Neural progenitor cell (in vitro differentiated cells): ENCODE data around the gene ZBTB25. TPM values are rescaled to one million over a fixed set of nuclear protein-coding genes. Genes with fewer than 3 reads are reported as not detected.

ENCODE experiments used
- DNase-seq: peaks from one replicate; pipeline ENCODE4 v3.0.0-alpha.2; 2016; ENCODE audit warnings: low spot score
- H2AFZ ChIP-seq: fragments of 200-600 bp; sonication (generic); replicated peaks from 2 replicates; pipeline ENCODE4 v1.6.1; 2016; ENCODE audit warnings: antibody characterized with exemption
- H3F3A ChIP-seq: fragments of 200-600 bp; sonication (generic); 2 replicates; pipeline ENCODE4 v1.6.1; 2016; ENCODE audit warnings: antibody characterized with exemption, low read depth
- H3K27ac ChIP-seq: fragments of 200-600 bp; sonication (generic); 2 replicates; pipeline ENCODE4 v1.5.1; 2016; ENCODE audit warnings: mild to moderate bottlenecking
- H3K27me3 ChIP-seq: fragments of 200-600 bp; sonication (generic); 2 replicates; pipeline ENCODE4 v1.6.1; 2016; ENCODE audit warnings: mild to moderate bottlenecking, moderate library complexity
- H3K36me3 ChIP-seq: fragments of 200-600 bp; sonication (generic); 2 replicates; pipeline ENCODE4 v1.5.1; 2016
- H3K4me1 ChIP-seq: fragments of 200-600 bp; sonication (generic); 2 replicates; pipeline ENCODE4 v1.6.1; 2016; ENCODE audit warnings: mixed run types
- H3K4me2 ChIP-seq: fragments of 200-600 bp; sonication (generic); 2 replicates; pipeline ENCODE4 v1.6.1; 2016
- H3K4me3 ChIP-seq: fragments of 200-600 bp; sonication (generic); 2 replicates; pipeline ENCODE4 v1.5.1; 2016
- H3K79me2 ChIP-seq: fragments of 200-600 bp; sonication (generic); 2 replicates; pipeline ENCODE4 v1.6.1; 2016; ENCODE audit warnings: low read depth
- H3K9ac ChIP-seq: fragments of 200-600 bp; sonication (generic); 2 replicates; pipeline ENCODE4 v1.6.1; 2016
- H3K9me3 ChIP-seq: fragments of 200-600 bp; sonication (generic); 2 replicates; pipeline ENCODE4 v1.5.1; 2016; ENCODE audit warnings: low read depth
- H4K20me1 ChIP-seq: fragments of 200-600 bp; sonication (generic); 2 replicates; pipeline ENCODE4 v1.6.1; 2016; ENCODE audit warnings: low read depth
- H3K27ac Mint-ChIP-seq: 3 replicates; pipeline ENCODE4 v1.8.0; 2021; ENCODE audit warnings: mixed read lengths
- H3K27me3 Mint-ChIP-seq: 2 replicates; pipeline ENCODE4 v1.8.0; 2022; ENCODE audit warnings: low read depth, mild to moderate bottlenecking, inconsistent platforms, moderate library complexity, mixed read lengths; ENCODE audit not compliant: insufficient read depth
- H3K36me3 Mint-ChIP-seq: 3 replicates; pipeline ENCODE4 v1.8.0; 2021; ENCODE audit warnings: mixed read lengths
- H3K4me1 Mint-ChIP-seq: 3 replicates; pipeline ENCODE4 v1.8.0; 2021; ENCODE audit warnings: mixed read lengths
- H3K4me3 Mint-ChIP-seq: 3 replicates; pipeline ENCODE4 v1.8.0; 2021; ENCODE audit warnings: mild to moderate bottlenecking, moderate library complexity, mixed read lengths
- H3K9me3 Mint-ChIP-seq: 3 replicates; pipeline ENCODE4 v1.8.0; 2020; ENCODE audit warnings: mixed read lengths
- CTCF ChIP-seq: fragments of 200-600 bp; sonication (generic); IDR thresholded peaks from 2 replicates; pipeline ENCODE4 v1.5.1; 2017; ENCODE audit warnings: antibody characterized with exemption, mild to moderate bottlenecking
- EZH2 ChIP-seq: fragments of 200-600 bp; sonication (generic); IDR thresholded peaks from 2 replicates; pipeline ENCODE4 v1.6.1; 2017; ENCODE audit warnings: antibody characterized with exemption, mild to moderate bottlenecking, moderate library complexity
- EZH2phosphoT487 ChIP-seq: fragments of 200-600 bp; sonication (generic); IDR thresholded peaks from 2 replicates; pipeline ENCODE4 v1.6.1; 2017; ENCODE audit warnings: antibody characterized with exemption
- total RNA-seq: library from RNA; depleted of rRNA; stranded (reverse); fragments of >200 nt; gene quantifications from 2 replicates; pipeline ENCODE4 v1.2.3, GENCODE V29; 2015; ENCODE audit warnings: low replicate concordance

ZBTB25 gene
- total RNA-seq, 1 donor from 2014 or later: 14.3 TPM

GRCh38 chr14:64509036-64509435 lies 5.4 kb upstream of the ZBTB25 start:
- H3K4me3 Mint-ChIP-seq: no peak overlapping the region
- no peak overlapping the region for H3K4me3 ChIP-seq
- no peaks in the 10 kb centered on the region for H3K9me3 ChIP-seq
- no peak overlapping the region for H3K27ac Mint-ChIP-seq
- H3K27me3 Mint-ChIP-seq: no peaks in the 10 kb centered on the region
- peaks cover 26% of the 10 kb centered on the region for H3F3A ChIP-seq
- DNase-seq: peak; percentile 23
- no peaks in the 10 kb centered on the region for H3K9me3 Mint-ChIP-seq
- H3K4me2 ChIP-seq: no peak overlapping the region
- no peaks in the 10 kb centered on the region for H3K36me3 Mint-ChIP-seq
- peaks cover 18% of the 10 kb centered on the region for H3K4me1 ChIP-seq
- peaks cover 31% of the 10 kb centered on the region for H3K4me1 Mint-ChIP-seq
- peaks cover 62% of the 10 kb centered on the region for H4K20me1 ChIP-seq
- H3K79me2 ChIP-seq: peaks cover 89% of the 10 kb centered on the region
- H2AFZ ChIP-seq: no peak overlapping the region
- no peak overlapping the region for H3K9ac ChIP-seq
- no peaks in the 10 kb centered on the region for H3K36me3 ChIP-seq
- TF ChIP-seq EZH2phosphoT487: no peak
- no peak for TF ChIP-seq EZH2
- no peak overlapping the region for H3K27ac ChIP-seq
- H3K27me3 ChIP-seq: no peaks in the 10 kb centered on the region

- peaks cover 18% of the 10 kb centered on the region for H3K4me1 ChIP-seq
- H3K9ac ChIP-seq: no peak overlapping the region
- H3K27me3 ChIP-seq: no peaks in the 10 kb centered on the region
- Mint-ChIP-seq H3K27me3 (no peaks in the 10 kb centered on the region), H3K36me3 (no peaks in the 10 kb centered on the region), H3K27ac (no peak overlapping the region), H3K4me3 (no peak overlapping the region), H3K9me3 (no peaks in the 10 kb centered on the region), H3K4me1 (peaks cover 31% of the 10 kb centered on the region)
- TF ChIP-seq EZH2phosphoT487: no peak
- no peak for TF ChIP-seq EZH2
- no peak for TF ChIP-seq CTCF
- H3K9me3 ChIP-seq: no peaks in the 10 kb centered on the region
- no peak overlapping the region for H3K27ac ChIP-seq
- no peak overlapping the region for H3K4me2 ChIP-seq
- H4K20me1 ChIP-seq: peaks cover 55% of the 10 kb centered on the region
- H3K79me2 ChIP-seq: peaks cover 83% of the 10 kb centered on the region
- DNase-seq: no peak
- no peak overlapping the region for H3K4me3 ChIP-seq
- H2AFZ ChIP-seq: no peak overlapping the region
- H3F3A ChIP-seq: peaks cover 33% of the 10 kb centered on the region
- H3K36me3 ChIP-seq: no peaks in the 10 kb centered on the region
Observed at GRCh38 chr14:64508215-64508776, 4.7 kb upstream of the ZBTB25 start.

GRCh38 chr14:64507376-64508156 lies 3.9 kb upstream of the ZBTB25 start:
- Histone ChIP-seq H3K27me3 (no peaks in the 10 kb centered on the region), H3K4me1 (peaks cover 24% of the 10 kb centered on the region), H3K79me2 (peaks cover 83% of the 10 kb centered on the region), H3K4me3 (no peak overlapping the region), H3F3A (peaks cover 39% of the 10 kb centered on the region), H3K36me3 (no peaks in the 10 kb centered on the region), H2AFZ (no peak overlapping the region), H3K9me3 (no peaks in the 10 kb centered on the region), H3K27ac (no peak overlapping the region), H3K9ac (no peak overlapping the region), H3K4me2 (no peak overlapping the region), H4K20me1 (peaks cover 52% of the 10 kb centered on the region)
- Mint-ChIP-seq H3K27ac (no peak overlapping the region), H3K36me3 (peaks cover 2% of the 10 kb centered on the region), H3K4me3 (no peak overlapping the region), H3K9me3 (no peaks in the 10 kb centered on the region), H3K27me3 (peaks cover 2% of the 10 kb centered on the region), H3K4me1 (peaks cover 35% of the 10 kb centered on the region)
- DNase-seq: no peak
- TF ChIP-seq CTCF: no peak
- TF ChIP-seq EZH2: no peak
- TF ChIP-seq EZH2phosphoT487: no peak

GRCh38 chr14:64506721-64507120 lies 3.1 kb upstream of the ZBTB25 start:
- TF ChIP-seq CTCF (no peak), EZH2phosphoT487 (no peak), EZH2 (no peak)
- Mint-ChIP-seq H3K4me1 (peaks cover 44% of the 10 kb centered on the region), H3K9me3 (no peaks in the 10 kb centered on the region), H3K4me3 (peak overlapping the region; percentile 66), H3K36me3 (peaks cover 2% of the 10 kb centered on the region), H3K27ac (no peak overlapping the region), H3K27me3 (peaks cover 2% of the 10 kb centered on the region)
- no peak for DNase-seq
- peaks cover 39% of the 10 kb centered on the region for H3F3A ChIP-seq
- no peaks in the 10 kb centered on the region for H3K36me3 ChIP-seq
- H3K9me3 ChIP-seq: no peaks in the 10 kb centered on the region
- H3K79me2 ChIP-seq: peaks cover 83% of the 10 kb centered on the region
- H2AFZ ChIP-seq: no peak overlapping the region
- H3K27me3 ChIP-seq: no peaks in the 10 kb centered on the region
- no peak overlapping the region for H3K4me3 ChIP-seq
- H3K27ac ChIP-seq: no peak overlapping the region
- H3K4me2 ChIP-seq: peak overlapping the region; percentile 89
- H3K4me1 ChIP-seq: peaks cover 30% of the 10 kb centered on the region
- H3K9ac ChIP-seq: no peak overlapping the region
- H4K20me1 ChIP-seq: peaks cover 51% of the 10 kb centered on the region
